ENCODE data around the gene HOXB5.
A peak's percentile ranks its signal among the peaks of the same experiment; 100 is the strongest.

Gene HOXB5

GRCh38 chr17:48549914-48550501, 43.6 kb downstream of the HOXB5 start:
- peaks cover under 1% of the 10 kb centered on the region for H3K27me3 Mint-ChIP-seq
- peaks cover 39% of the 10 kb centered on the region for H3K4me1 Mint-ChIP-seq
- H3K36me3 Mint-ChIP-seq, result no peaks in the 10 kb centered on the region
- H3K4me3 Mint-ChIP-seq, result no peak overlapping the region
- H3K9me3 Mint-ChIP-seq, result no peaks in the 10 kb centered on the region
- no peak overlapping the region for H3K27ac Mint-ChIP-seq

- Mint-ChIP-seq H3K9me3 (no peaks in the 10 kb centered on the region), H3K4me3 (no peak overlapping the region), H3K36me3 (no peaks in the 10 kb centered on the region), H3K4me1 (peaks cover 44% of the 10 kb centered on the region), H3K27ac (no peak overlapping the region), H3K27me3 (no peaks in the 10 kb centered on the region)
Measured at GRCh38 chr17:48549281-48549630, 44.3 kb downstream of the HOXB5 start.

GRCh38 chr17:48548523-48549280, 44.9 kb downstream of the HOXB5 start:
- H3K27me3 Mint-ChIP-seq, result no peaks in the 10 kb centered on the region
- H3K27ac Mint-ChIP-seq, result peak overlapping the region; percentile 93
- peaks cover 44% of the 10 kb centered on the region for H3K4me1 Mint-ChIP-seq
- peak overlapping the region; percentile 79 for H3K4me3 Mint-ChIP-seq
- H3K36me3 Mint-ChIP-seq, result no peaks in the 10 kb centered on the region
- H3K9me3 Mint-ChIP-seq, result no peaks in the 10 kb centered on the region

- Mint-ChIP-seq H3K36me3 (no peaks in the 10 kb centered on the region), H3K9me3 (no peaks in the 10 kb centered on the region), H3K4me1 (peaks cover 44% of the 10 kb centered on the region), H3K27ac (peak overlapping the region; percentile 93), H3K4me3 (peak overlapping the region; percentile 79), H3K27me3 (no peaks in the 10 kb centered on the region)
Measured at GRCh38 chr17:48547808-48548522, 45.6 kb downstream of the HOXB5 start.

- Mint-ChIP-seq H3K27me3 (peaks cover 1% of the 10 kb centered on the region), H3K9me3 (no peaks in the 10 kb centered on the region), H3K4me3 (peak overlapping the region; percentile 79), H3K4me1 (peaks cover 49% of the 10 kb centered on the region), H3K36me3 (peaks cover under 1% of the 10 kb centered on the region), H3K27ac (peak overlapping the region; percentile 93)
Measured at GRCh38 chr17:48546924-48547807, 46.4 kb downstream of the HOXB5 start.

GRCh38 chr17:48546137-48546923, 47.2 kb downstream of the HOXB5 start:
- H3K27me3 Mint-ChIP-seq, result peaks cover 1% of the 10 kb centered on the region
- H3K9me3 Mint-ChIP-seq, result no peaks in the 10 kb centered on the region
- peak overlapping the region; percentile 86 for H3K27ac Mint-ChIP-seq
- H3K4me3 Mint-ChIP-seq, result peak overlapping the region; percentile 79
- peaks cover 1% of the 10 kb centered on the region for H3K36me3 Mint-ChIP-seq
- H3K4me1 Mint-ChIP-seq, result peaks cover 51% of the 10 kb centered on the region

- peaks cover 1% of the 10 kb centered on the region for H3K27me3 Mint-ChIP-seq
- H3K4me1 Mint-ChIP-seq, result peaks cover 55% of the 10 kb centered on the region
- H3K9me3 Mint-ChIP-seq, result no peaks in the 10 kb centered on the region
- H3K4me3 Mint-ChIP-seq, result peak overlapping the region; percentile 88
- peak overlapping the region; percentile 86 for H3K27ac Mint-ChIP-seq
- H3K36me3 Mint-ChIP-seq, result peaks cover 1% of the 10 kb centered on the region
Measured at GRCh38 chr17:48545539-48545938, 48.0 kb downstream of the HOXB5 start.

- H3K36me3 Mint-ChIP-seq, result peaks cover 1% of the 10 kb centered on the region
- H3K4me3 Mint-ChIP-seq, result peak within 1 kb of the TSS; percentile 88
- peaks cover 59% of the 10 kb centered on the region for H3K4me1 Mint-ChIP-seq
Measured at GRCh38 chr17:48545022-48545375, 48.6 kb downstream of the HOXB5 start, which contains the start of gene HOXB2. Gene HOXB2, minus strand, starts transcription at chr17:48545109. Its CDS starts 198 bp downstream, at chr17:48544911.

GRCh38 chr17:48544349-48545021, 49.1 kb downstream of the HOXB5 start:
- peak overlapping the region; percentile 90 for H3K27ac Mint-ChIP-seq
- peaks cover 1% of the 10 kb centered on the region for H3K27me3 Mint-ChIP-seq
- H3K36me3 Mint-ChIP-seq, result peaks cover 1% of the 10 kb centered on the region
- peak overlapping the region; percentile 88 for H3K4me3 Mint-ChIP-seq
- peaks cover 63% of the 10 kb centered on the region for H3K4me1 Mint-ChIP-seq
- no peaks in the 10 kb centered on the region for H3K9me3 Mint-ChIP-seq

More at GRCh38 chr17:48545022-48545375, 48.6 kb downstream of the HOXB5 start, which contains the start of gene HOXB2:
- Mint-ChIP-seq H3K27me3 (peaks cover 1% of the 10 kb centered on the region), H3K9me3 (no peaks in the 10 kb centered on the region), H3K27ac (peak within 1 kb of the TSS; percentile 90)

GRCh38 chr17:48543854-48544348, 49.7 kb downstream of the HOXB5 start:
- peaks cover 1% of the 10 kb centered on the region for H3K36me3 Mint-ChIP-seq
- peaks cover 59% of the 10 kb centered on the region for H3K4me1 Mint-ChIP-seq
- peak overlapping the region; percentile 90 for H3K27ac Mint-ChIP-seq
- no peaks in the 10 kb centered on the region for H3K9me3 Mint-ChIP-seq
- H3K27me3 Mint-ChIP-seq, result peaks cover 1% of the 10 kb centered on the region
- H3K4me3 Mint-ChIP-seq, result peak overlapping the region; percentile 88

- H3K4me3 Mint-ChIP-seq, result peak overlapping the region; percentile 97
- H3K4me1 Mint-ChIP-seq, result peaks cover 55% of the 10 kb centered on the region
- peaks cover 1% of the 10 kb centered on the region for H3K27me3 Mint-ChIP-seq
- H3K36me3 Mint-ChIP-seq, result peaks cover 1% of the 10 kb centered on the region
- no peaks in the 10 kb centered on the region for H3K9me3 Mint-ChIP-seq
- peak overlapping the region; percentile 100 for H3K27ac Mint-ChIP-seq
Measured at GRCh38 chr17:48543107-48543853, 50.3 kb downstream of the HOXB5 start.

- Mint-ChIP-seq H3K4me3 (peak overlapping the region; percentile 97), H3K27me3 (peaks cover 1% of the 10 kb centered on the region), H3K27ac (peak overlapping the region; percentile 100), H3K9me3 (no peaks in the 10 kb centered on the region), H3K4me1 (peaks cover 49% of the 10 kb centered on the region), H3K36me3 (peaks cover 1% of the 10 kb centered on the region)
Measured at GRCh38 chr17:48542698-48543106, 50.9 kb downstream of the HOXB5 start.

- Mint-ChIP-seq H3K4me1 (peaks cover 44% of the 10 kb centered on the region), H3K27ac (peak overlapping the region; percentile 100), H3K36me3 (peaks cover 1% of the 10 kb centered on the region), H3K9me3 (no peaks in the 10 kb centered on the region), H3K27me3 (peaks cover 1% of the 10 kb centered on the region), H3K4me3 (peak overlapping the region; percentile 97)
Measured at GRCh38 chr17:48542114-48542656, 51.4 kb downstream of the HOXB5 start.
